IMR-90 (cell line): ENCODE data around the gene ANKRD37. TPM values are rescaled to one million over a fixed set of nuclear protein-coding genes. Genes with fewer than 3 reads are reported as not detected.

Source experiments
- ATAC-seq: fragments of 200-7000 bp; cut with Tn5 transposase; 2 replicates; pipeline ENCODE4 v1.9.1; 2020; ENCODE audit warnings: low read depth, mild to moderate bottlenecking, moderate library complexity
- BruUV-seq: library from RNA; stranded (reverse); fragments of 400-500 nt; replicated peaks from 2 replicates; lab custom pipeline; 2021; lab: Mats Ljungman, UMichigan
- CTCF ChIA-PET: fragments of 300-600 bp; formaldehyde crosslinking; extraction: SDS; loops from one replicate; lab custom pipeline; 2021; ENCODE audit warnings: antibody characterized with exemption; lab: Yijun Ruan, JAX
- POLR2A ChIA-PET: fragments of 300-600 bp; sonication (Branson Sonifier 250); formaldehyde crosslinking; loops from one replicate; lab custom pipeline; 2022; ENCODE audit warnings: antibody characterized with exemption; ENCODE audit not compliant: unreplicated experiment; lab: Charles Lee
- DNase-seq: peaks from one replicate; pipeline ENCODE4 v3.0.0; 2013
- H2AFZ ChIP-seq: replicated peaks from 2 replicates; pipeline ENCODE3; 2013; ENCODE audit warnings: low read length, mild to moderate bottlenecking; ENCODE audit not compliant: poor library complexity
- H2AK5ac ChIP-seq: 2 replicates; pipeline ENCODE4 v1.6.1; 2013; ENCODE audit warnings: low read depth, low read length, inconsistent platforms
- H2AK9ac ChIP-seq: replicated peaks from 2 replicates; pipeline ENCODE3; 2013; ENCODE audit warnings: mild to moderate bottlenecking, low read depth, low read length, moderate library complexity; ENCODE audit not compliant: poor library complexity
- H2BK120ac ChIP-seq: 2 replicates; pipeline ENCODE4 v1.6.1; 2013; ENCODE audit warnings: low read depth, low read length, inconsistent platforms
- H2BK15ac ChIP-seq: 3 replicates; pipeline ENCODE4 v1.6.1; 2013; ENCODE audit warnings: low read depth, low read length, inconsistent platforms
- H2BK20ac ChIP-seq: 2 replicates; pipeline ENCODE4 v1.6.1; 2013; ENCODE audit warnings: low read depth, mild to moderate bottlenecking, inconsistent platforms, low read length, moderate library complexity
- H2BK5ac ChIP-seq: 2 replicates; pipeline ENCODE4 v1.6.1; 2013; ENCODE audit warnings: mild to moderate bottlenecking, low read depth, low read length, inconsistent platforms; ENCODE audit not compliant: poor library complexity, severe bottlenecking
- H3K14ac ChIP-seq: replicated peaks from 2 replicates; pipeline ENCODE4 v1.6.1; 2013; ENCODE audit warnings: low read depth, low read length, inconsistent platforms
- H3K18ac ChIP-seq: 2 replicates; pipeline ENCODE4 v1.6.1; 2013; ENCODE audit warnings: low read depth, low read length, control low read depth
- H3K23ac ChIP-seq: 2 replicates; pipeline ENCODE4 v1.6.1; 2013; ENCODE audit warnings: low read depth, low read length, inconsistent platforms
- H3K27ac ChIP-seq: 2 replicates; pipeline ENCODE4 v1.5.1; 2013; ENCODE audit warnings: mild to moderate bottlenecking, control low read depth, low read length; ENCODE audit not compliant: insufficient read depth
- H3K27me3 ChIP-seq: 2 replicates; pipeline ENCODE4 v1.6.1; 2013; ENCODE audit warnings: low read length; ENCODE audit not compliant: control insufficient read depth, insufficient read depth
- H3K36me3 ChIP-seq: 2 replicates; pipeline ENCODE4 v1.6.1; 2013; ENCODE audit warnings: low read length, mixed read lengths; ENCODE audit not compliant: control insufficient read depth, insufficient read depth
- H3K4ac ChIP-seq: 2 replicates; pipeline ENCODE4 v1.6.1; 2013; ENCODE audit warnings: low read depth, low read length, inconsistent platforms
- H3K4me1 ChIP-seq: 2 replicates; pipeline ENCODE4 v1.6.1; 2013; ENCODE audit warnings: low read length, mixed read lengths; ENCODE audit not compliant: control insufficient read depth, insufficient read depth
- H3K4me2 ChIP-seq: 2 replicates; pipeline ENCODE4 v1.6.1; 2013; ENCODE audit warnings: low read depth, mild to moderate bottlenecking, control low read depth, low read length, moderate library complexity
- H3K4me3 ChIP-seq: 2 replicates; pipeline ENCODE4 v1.5.1; 2013; ENCODE audit warnings: low read depth, mild to moderate bottlenecking, control low read depth, low read length, moderate library complexity; ENCODE audit not compliant: insufficient read depth
- H3K56ac ChIP-seq: 2 replicates; pipeline ENCODE4 v1.6.1; 2013; ENCODE audit warnings: low read length, inconsistent platforms; ENCODE audit not compliant: insufficient read depth; ENCODE audit errors: extremely low read depth
- H3K79me1 ChIP-seq, 2 experiments: 2 replicates each; pipeline ENCODE4 v1.6.1; 2013; ENCODE audit warnings: low read length in 2 of 2, inconsistent platforms in 1 of 2, low read depth in 1 of 2
- H3K9ac ChIP-seq: 2 replicates; pipeline ENCODE4 v1.6.1; 2013; ENCODE audit warnings: low read depth, low read length, control low read depth
- H3K9me1 ChIP-seq: 2 replicates; pipeline ENCODE4 v1.6.1; 2013; ENCODE audit warnings: low read length, inconsistent platforms; ENCODE audit not compliant: insufficient read depth
- H3K9me3 ChIP-seq: 2 replicates; pipeline ENCODE4 v1.6.1; 2013; ENCODE audit warnings: low read length; ENCODE audit not compliant: control insufficient read depth, insufficient read depth
- H4K20me1 ChIP-seq: 2 replicates; pipeline ENCODE4 v1.6.1; 2013; ENCODE audit warnings: low read length, inconsistent platforms; ENCODE audit not compliant: insufficient read depth
- H4K5ac ChIP-seq: 2 replicates; pipeline ENCODE4 v1.6.1; 2013; ENCODE audit warnings: mild to moderate bottlenecking, low read depth, low read length, control low read depth
- H4K8ac ChIP-seq, 2 experiments: 2 replicates each; pipeline ENCODE4 v1.6.1; 2013; ENCODE audit warnings: low read depth in 2 of 2, low read length in 2 of 2, control low read depth in 1 of 2, inconsistent platforms in 1 of 2
- H4K91ac ChIP-seq: 2 replicates; pipeline ENCODE4 v1.6.1; 2013; ENCODE audit warnings: low read depth, low read length, inconsistent platforms; ENCODE audit not compliant: insufficient read depth
- MXI1 ChIP-seq: IDR thresholded peaks from 2 replicates; pipeline ENCODE4 v1.6.1; 2012; ENCODE audit warnings: low read depth, mild to moderate bottlenecking, low read length, moderate library complexity, borderline replicate concordance
- WGBS, 2 experiments: methylation state at CpG; one replicate each; pipeline versions ENCODE4 v1.1.5 to v1.1.7; 2013; ENCODE audit warnings: missing lambda C conversion rate in 2 of 2; ENCODE audit not compliant: insufficient read length in 1 of 2; ENCODE audit errors: extremely low coverage in 2 of 2; 5-methylcytosine and 5-hydroxymethylcytosine counted together
- dilution Hi-C: fragments of 300-500 bp; cut with HindIII; formaldehyde crosslinking; loops from one replicate; pipeline ENCODE4 v1.14.3; 2018; ENCODE audit warnings: low sequenced_read_pairs; ENCODE audit not compliant: unreplicated experiment
- in situ Hi-C: fragments of 300-500 bp; cut with MboI; formaldehyde crosslinking; loops from 3 replicates; pipeline ENCODE4 v1.14.3; 2019; ENCODE audit warnings: low sequenced_read_pairs, inconsistent platforms, mixed read lengths
- intact Hi-C: fragments of 100-400 bp; cut with micrococcal nuclease; formaldehyde crosslinking; loops from 2 replicates; pipeline ENCODE4 v1.10.0; 2022
- polyA plus RNA-seq, 3 experiments: library from polyadenylated mRNA; depleted of rRNA; stranded (reverse); fragments of >200 nt; gene quantifications; 2 replicates each; pipeline ENCODE4 v1.2.3, GENCODE V29; 2012; ENCODE audit warnings: low replicate concordance in 1 of 3
- total RNA-seq: library from RNA; depleted of rRNA; stranded (reverse); fragments of >200 nt; gene quantifications from 2 replicates; pipeline ENCODE4 v1.2.3, GENCODE V29; 2012

ANKRD37 gene
- total and polyA plus RNA-seq, 2 of the 4 experiments (the other 2 are of a cell fraction): 7.1 to 8.2 TPM

DNA sequence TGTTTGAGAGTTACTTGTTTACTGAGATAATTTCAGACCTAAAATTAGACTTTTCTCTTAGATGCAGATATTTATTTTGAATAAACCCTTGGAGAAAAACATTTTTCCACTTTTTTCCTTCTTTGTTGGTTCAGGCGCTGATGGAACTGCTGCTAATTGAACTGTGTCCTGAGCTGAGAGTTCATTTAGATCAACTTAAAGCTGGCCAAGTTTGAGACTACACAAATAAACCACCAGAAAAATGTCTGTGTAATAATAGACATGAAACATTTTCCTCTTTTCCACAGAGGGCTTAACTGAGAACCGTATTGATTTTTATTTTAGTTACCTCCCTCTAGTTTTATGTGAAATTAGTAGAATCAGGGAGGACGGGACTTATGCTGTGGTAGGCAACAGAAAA lies 33.4 kb upstream of the ANKRD37 start:
- H4K8ac ChIP-seq: no peak overlapping the region
- no peak overlapping the region for H2AK5ac ChIP-seq
- H2BK20ac ChIP-seq: no peak overlapping the region
- 0 out of 2 replicates have a peak, but pooled peaks cover 4% of the 10 kb centered on the region for H3K9me1 ChIP-seq
- no TSS peak for BruUV-seq
- no peak for ATAC-seq
- in situ Hi-C loops: no loop called here
- H3K27me3 ChIP-seq: no peaks in the 10 kb centered on the region
- H2AFZ ChIP-seq: no peak overlapping the region
- dilution Hi-C loops: no loop called here
- H2AK9ac ChIP-seq: no peak overlapping the region
- no peak overlapping the region for H3K4me3 ChIP-seq
- H3K4me2 ChIP-seq: no peak overlapping the region
- no peak overlapping the region for H2BK5ac ChIP-seq
- no peaks in the 10 kb centered on the region; a peak in 1 of 4 replicates for H3K79me1 ChIP-seq
- no CpG with 5 or more reads among the region's 3 CpGs for WGBS, 2 experiments
- no peak overlapping the region for H3K27ac ChIP-seq
- H4K20me1 ChIP-seq: no peaks in the 10 kb centered on the region
- no peak overlapping the region for H2BK120ac ChIP-seq
- peaks cover 3% of the 10 kb centered on the region for H3K4me1 ChIP-seq
- H3K36me3 ChIP-seq: peaks cover 3% of the 10 kb centered on the region
- ChIA-PET CTCF (no interaction called here), POLR2A (no interaction called here)
- no peak overlapping the region for H3K18ac ChIP-seq
- no peak overlapping the region for H3K23ac ChIP-seq
- H3K4ac ChIP-seq: no peak overlapping the region
- H4K5ac ChIP-seq: no peak overlapping the region
- no peak overlapping the region for H3K9ac ChIP-seq
- no peaks in the 10 kb centered on the region for H3K9me3 ChIP-seq
- H2BK15ac ChIP-seq: no peak overlapping the region
- intact Hi-C loops: loop anchor here (10.0 kb wide), 1 partner anchor 148 kb away; no protein-coding TSS in a partner anchor
- no peak overlapping the region for H4K91ac ChIP-seq
- H3K56ac ChIP-seq: no peak overlapping the region
- no peak overlapping the region for H3K14ac ChIP-seq
- no peak for DNase-seq
- TF ChIP-seq MXI1: no peak
